Ovary (tissue), 3 donors: ENCODE measurements around the gene GTF3C2.

Source experiments
- CTCF ChIP-seq, 3 donors: fragments of 450-650 bp in 2 of 3; fragments of 200-600 bp in 1 of 3; IDR thresholded peaks; one replicate each; pipeline versions ENCODE4 v1.5.1 to v1.8.0; 2016 to 2022; ENCODE audit warnings: antibody characterized with exemption in 3 of 3, mild to moderate bottlenecking in 1 of 3
- EP300 ChIP-seq: sonication (generic); formaldehyde crosslinking; IDR thresholded peaks from one replicate; pipeline ENCODE4 v1.6.1; 2017; ENCODE audit warnings: antibody characterized with exemption
- POLR2A ChIP-seq: fragments of 450-650 bp; IDR thresholded peaks from one replicate; pipeline ENCODE4 v1.6.1; 2017; ENCODE audit warnings: antibody characterized with exemption, mild to moderate bottlenecking, moderate library complexity
- donor health status: DM: no; HTN: no; CAD: no.

DNA sequence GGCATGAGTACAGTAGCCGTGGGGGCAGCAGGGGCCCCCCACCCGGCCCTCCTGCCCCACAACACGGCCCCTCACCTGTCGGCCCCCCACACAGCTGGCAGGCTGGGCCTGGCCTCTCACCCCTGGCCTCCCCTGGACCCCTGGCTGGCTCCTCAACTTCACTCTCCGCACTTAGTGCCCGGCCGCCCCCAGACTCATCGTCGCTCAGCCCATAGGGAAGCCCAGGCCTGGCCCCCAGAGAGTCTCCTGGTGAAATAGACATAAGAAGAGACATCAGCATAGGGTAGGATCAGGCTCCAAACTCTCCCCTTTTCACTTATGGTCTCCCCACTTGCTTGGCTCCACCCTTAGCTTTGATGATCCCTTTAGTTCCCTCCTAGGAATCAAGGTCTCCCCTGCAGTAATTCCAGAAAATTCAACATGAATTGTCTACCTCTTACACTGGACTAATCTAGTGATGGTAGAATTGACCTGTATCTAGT is 22.3 kb upstream of the GTF3C2 start:
- TF ChIP-seq CTCF (IDR thresholded peaks at IDR 0.05) (no peak), POLR2A (no peak), EP300 (no peak)
